Natural killer cell treated with Interleukin-12 subunit alpha and Interleukin-12 subunit beta and Interleukin-15 and Interleukin-18, amount 100 ng/mL, for 72 hours (primary cell): ENCODE data around the gene C12orf42. TPM values are rescaled to one million over a fixed set of nuclear protein-coding genes. Genes with fewer than 3 reads are reported as not detected.

Experiments
- ATAC-seq, 2 donors: fragments of 150-1000 bp; cut with Tn5 transposase in 1 of 2; sonication (Bioruptor Pico), chemical (Tn5 transposase) in 1 of 2; 2 replicates each; pipeline ENCODE4 v1.10.0; 2021
- DNase-seq: peaks from one replicate; pipeline ENCODE4 v3.0.0; 2022; ENCODE audit warnings: low spot score
- H3K27ac Mint-ChIP-seq, 2 donors: 1 replicate in 1 of 2; 2 replicates in 1 of 2; pipeline ENCODE4 v1.8.0; 2022; ENCODE audit warnings: mixed read lengths in 2 of 2, mild to moderate bottlenecking in 1 of 2, moderate library complexity in 1 of 2
- H3K27me3 Mint-ChIP-seq, 2 donors: 1 replicate in 1 of 2; 2 replicates in 1 of 2; pipeline ENCODE4 v1.8.0; 2022; ENCODE audit warnings: mixed read lengths in 2 of 2
- H3K36me3 Mint-ChIP-seq: one replicate; pipeline ENCODE4 v1.8.0; 2022; ENCODE audit warnings: mixed read lengths
- H3K4me1 Mint-ChIP-seq, 2 donors: 1 replicate in 1 of 2; 2 replicates in 1 of 2; pipeline ENCODE4 v1.8.0; 2022; ENCODE audit warnings: low read depth in 2 of 2, mixed read lengths in 2 of 2, mild to moderate bottlenecking in 1 of 2
- H3K4me3 Mint-ChIP-seq: one replicate; pipeline ENCODE4 v1.8.0; 2022; ENCODE audit warnings: mixed read lengths
- H3K9me3 Mint-ChIP-seq: 2 replicates; pipeline ENCODE4 v1.8.0; 2022; ENCODE audit warnings: mixed read lengths
- total RNA-seq, 2 donors: library from RNA; stranded (reverse); gene quantifications; one replicate each; pipeline ENCODE4 v1.2.3, GENCODE V29; 2022

Gene C12orf42
- total RNA-seq, 2 donors from 2014 or later = not detected

DNA sequence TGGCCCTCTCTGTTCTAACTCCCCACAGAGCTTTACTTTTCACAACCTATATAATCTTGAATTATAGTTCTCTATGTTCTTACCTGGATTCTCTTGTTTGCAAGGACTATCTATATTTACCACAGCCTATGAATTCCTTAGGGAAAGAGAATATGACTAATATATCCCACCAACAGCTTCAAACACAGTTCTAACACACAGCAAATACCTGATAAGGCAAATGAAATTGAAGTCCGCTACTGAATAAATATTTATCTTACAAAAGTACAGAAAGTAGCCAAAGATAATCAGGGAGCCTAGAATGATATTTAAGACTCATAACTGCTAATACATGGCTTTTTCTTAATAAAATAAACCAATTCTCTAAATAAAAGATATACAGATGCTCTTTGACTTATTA is 165.1 kb downstream of the C12orf42 start:
- H3K4me3 Mint-ChIP-seq = no peak overlapping the region

DNA sequence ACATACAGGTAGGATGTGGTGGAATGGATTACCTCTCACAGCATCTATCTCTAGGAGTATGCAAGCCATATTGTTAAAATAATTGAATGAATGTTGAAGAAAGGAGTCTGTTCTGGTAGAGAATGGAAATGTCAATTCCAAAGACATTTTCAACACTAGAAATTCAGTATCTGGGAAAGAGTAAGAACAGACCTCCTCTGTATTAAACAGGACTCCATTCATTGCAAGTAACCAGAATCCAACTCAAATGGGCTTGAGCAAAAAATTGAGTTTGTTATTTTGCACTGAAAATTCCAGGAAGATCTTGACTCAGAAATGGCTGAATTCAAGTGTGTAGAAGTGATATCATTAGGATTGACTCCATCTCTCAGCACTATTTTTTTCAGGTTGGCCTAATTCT is 168.1 kb downstream of the C12orf42 start:
- ATAC-seq = no peak
- no peak overlapping the region for H3K27ac Mint-ChIP-seq
- H3K27me3 Mint-ChIP-seq = no peaks in the 10 kb centered on the region

More for the DNA sequence above, 165.1 kb downstream of the C12orf42 start:
- DNase-seq (no peak), ATAC-seq (no peak)
- no peaks in the 10 kb centered on the region for H3K36me3 Mint-ChIP-seq
- H3K27ac Mint-ChIP-seq = no peak overlapping the region
- peaks cover 9% of the 10 kb centered on the region for H3K9me3 Mint-ChIP-seq
- H3K4me1 Mint-ChIP-seq = no peaks in the 10 kb centered on the region
- H3K27me3 Mint-ChIP-seq = no peaks in the 10 kb centered on the region

DNA sequence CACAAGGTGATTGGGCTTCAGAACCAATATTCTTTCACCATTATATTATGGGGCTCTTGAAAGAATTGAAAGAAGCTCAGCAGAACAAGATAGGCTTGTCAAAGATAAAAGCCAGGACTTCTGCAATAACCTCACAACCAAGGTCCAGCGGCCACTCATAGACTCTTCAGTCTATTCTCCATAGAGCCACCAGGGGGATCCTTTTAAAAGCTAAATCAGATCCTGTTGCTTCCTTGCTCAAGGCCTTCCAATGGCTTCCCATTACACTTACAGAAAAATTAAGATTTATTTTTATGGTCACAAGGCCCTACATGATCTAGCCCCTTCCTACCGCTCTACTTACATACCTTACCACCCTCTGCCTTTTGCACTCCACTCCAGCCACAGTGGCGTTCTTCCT is 169.6 kb downstream of the C12orf42 start:
- no peak overlapping the region for H3K27ac Mint-ChIP-seq
- H3K4me3 Mint-ChIP-seq = no peak overlapping the region
- H3K9me3 Mint-ChIP-seq = peaks cover 13% of the 10 kb centered on the region
- no peaks in the 10 kb centered on the region for H3K27me3 Mint-ChIP-seq
- H3K36me3 Mint-ChIP-seq = no peaks in the 10 kb centered on the region
- ATAC-seq = no peak
- H3K4me1 Mint-ChIP-seq = no peaks in the 10 kb centered on the region
- no peak for DNase-seq

More for the DNA sequence above, 168.1 kb downstream of the C12orf42 start:
- Mint-ChIP-seq H3K4me3 (no peak overlapping the region), H3K9me3 (peaks cover 14% of the 10 kb centered on the region), H3K36me3 (no peaks in the 10 kb centered on the region), H3K4me1 (no peaks in the 10 kb centered on the region)
- no peak for DNase-seq

DNA sequence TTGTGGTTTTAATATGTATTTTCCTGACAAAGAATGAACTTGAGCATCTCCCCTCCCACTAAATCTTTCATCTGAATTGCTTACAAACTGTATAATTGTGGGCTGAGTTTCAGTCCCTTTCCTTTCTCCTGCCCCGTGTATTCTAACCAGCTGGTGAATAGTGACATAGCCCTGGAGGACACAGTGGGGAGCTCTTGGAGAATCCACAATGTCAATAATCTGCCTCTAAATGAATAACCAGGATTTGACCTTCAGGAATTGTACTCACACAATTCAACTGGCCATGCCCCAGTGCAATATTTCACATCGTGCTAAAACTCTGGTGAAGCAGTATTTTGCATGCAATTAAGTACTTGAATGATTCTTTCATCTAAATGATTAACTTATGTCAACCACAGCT is 177.2 kb downstream of the C12orf42 start:
- Mint-ChIP-seq H3K36me3 (no peaks in the 10 kb centered on the region), H3K27me3 (peaks cover 0 to 4% of the 10 kb centered on the region in 2 donors), H3K4me3 (no peak overlapping the region), H3K4me1 (peaks cover 0 to 4% of the 10 kb centered on the region in 2 donors), H3K27ac (no peak overlapping the region), H3K9me3 (peaks cover 17% of the 10 kb centered on the region)
- DNase-seq = no peak
- no peak for ATAC-seq

DNA sequence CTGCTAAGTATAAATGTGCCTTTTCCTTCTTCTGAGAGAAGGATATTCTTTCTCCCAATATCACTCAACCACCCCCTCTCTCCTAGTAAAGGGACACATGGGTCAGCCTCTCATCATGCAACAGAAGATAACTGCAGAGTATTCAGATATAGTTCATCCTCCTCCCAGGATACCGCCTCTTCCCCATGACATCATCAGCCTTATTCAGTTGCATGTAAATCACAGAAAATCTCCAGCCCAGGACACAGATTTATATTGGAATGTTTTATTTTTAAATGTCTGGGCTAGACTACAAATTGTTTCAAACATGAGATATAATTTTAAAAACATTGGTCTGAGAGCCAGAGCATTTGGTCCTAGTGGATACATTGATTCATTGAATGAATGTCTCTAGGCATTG is 178.5 kb downstream of the C12orf42 start:
- H3K27ac Mint-ChIP-seq = no peak overlapping the region
- H3K27me3 Mint-ChIP-seq = peaks cover 0 to 4% of the 10 kb centered on the region in 2 donors
- no peaks in the 10 kb centered on the region for H3K36me3 Mint-ChIP-seq
- ATAC-seq (no peak), DNase-seq (no peak)
- no peak overlapping the region for H3K4me3 Mint-ChIP-seq
- peaks cover 0 to 4% of the 10 kb centered on the region in 2 donors for H3K4me1 Mint-ChIP-seq
- H3K9me3 Mint-ChIP-seq = peaks cover 17% of the 10 kb centered on the region

GRCh38 chr12:103314786-103315185 is 181.0 kb downstream of the C12orf42 start:
- Mint-ChIP-seq H3K4me1 (peaks cover 0 to 4% of the 10 kb centered on the region in 2 donors), H3K27ac (no peak overlapping the region), H3K36me3 (no peaks in the 10 kb centered on the region), H3K9me3 (peaks cover 21% of the 10 kb centered on the region), H3K27me3 (peaks cover 0 to 4% of the 10 kb centered on the region in 2 donors), H3K4me3 (no peak overlapping the region)
- no peak for ATAC-seq
- no peak for DNase-seq

- Mint-ChIP-seq H3K9me3 (peaks cover 21% of the 10 kb centered on the region), H3K4me3 (no peak overlapping the region), H3K36me3 (no peaks in the 10 kb centered on the region), H3K27me3 (peaks cover 0 to 4% of the 10 kb centered on the region in 2 donors), H3K27ac (no peak overlapping the region), H3K4me1 (peaks cover 0 to 4% of the 10 kb centered on the region in 2 donors)
- no peak for DNase-seq
- ATAC-seq = no peak
Observed at GRCh38 chr12:103313894-103314293, 181.9 kb downstream of the C12orf42 start.

DNA sequence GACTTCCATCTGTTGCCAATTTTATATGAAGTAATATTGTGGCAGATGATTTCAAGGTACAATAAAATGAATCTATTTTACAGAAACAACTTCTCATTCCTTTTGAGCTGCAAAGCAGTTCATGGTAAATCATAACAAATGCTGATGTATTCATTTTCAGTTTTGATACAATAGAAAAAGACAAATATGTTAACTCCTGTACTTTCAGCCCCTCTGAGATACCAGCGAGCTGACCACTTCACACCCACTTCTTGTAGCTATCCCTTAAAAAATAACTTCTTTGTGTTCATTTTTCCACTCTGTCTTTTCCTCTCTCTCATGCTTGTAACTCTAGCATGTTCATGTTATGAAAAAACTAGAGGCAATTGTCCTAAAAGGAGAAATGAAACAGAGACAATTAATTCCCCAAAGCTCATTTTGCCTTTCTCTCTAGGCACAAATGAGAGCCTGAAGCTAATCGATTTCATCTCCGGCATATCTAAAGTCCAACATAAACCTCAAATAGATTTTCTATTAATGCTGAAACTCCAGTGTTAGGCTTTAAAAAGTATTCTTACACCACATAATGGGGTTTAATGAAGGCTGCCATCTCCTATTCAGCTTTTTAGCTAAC is 182.9 kb downstream of the C12orf42 start:
- no peak for ATAC-seq
- Mint-ChIP-seq H3K4me3 (no peak overlapping the region), H3K36me3 (no peaks in the 10 kb centered on the region), H3K9me3 (peaks cover 25% of the 10 kb centered on the region), H3K27ac (no peak overlapping the region), H3K27me3 (peaks cover 0 to 4% of the 10 kb centered on the region in 2 donors), H3K4me1 (peaks cover 0 to 4% of the 10 kb centered on the region in 2 donors)
- no peak for DNase-seq

GRCh38 chr12:103310546-103311270 is 185.1 kb downstream of the C12orf42 start:
- ATAC-seq (no peak), DNase-seq (no peak)
- peaks cover 23% of the 10 kb centered on the region for H3K9me3 Mint-ChIP-seq
- H3K27ac Mint-ChIP-seq = no peak overlapping the region
- peaks cover 0 to 4% of the 10 kb centered on the region in 2 donors for H3K27me3 Mint-ChIP-seq
- peaks cover 0 to 4% of the 10 kb centered on the region in 2 donors for H3K4me1 Mint-ChIP-seq
- no peaks in the 10 kb centered on the region for H3K36me3 Mint-ChIP-seq
- no peak overlapping the region for H3K4me3 Mint-ChIP-seq

GRCh38 chr12:103308396-103308795 is 187.4 kb downstream of the C12orf42 start:
- Mint-ChIP-seq H3K27me3 (no peaks in the 10 kb centered on the region), H3K4me3 (no peak overlapping the region)
- ATAC-seq = no peak

DNA sequence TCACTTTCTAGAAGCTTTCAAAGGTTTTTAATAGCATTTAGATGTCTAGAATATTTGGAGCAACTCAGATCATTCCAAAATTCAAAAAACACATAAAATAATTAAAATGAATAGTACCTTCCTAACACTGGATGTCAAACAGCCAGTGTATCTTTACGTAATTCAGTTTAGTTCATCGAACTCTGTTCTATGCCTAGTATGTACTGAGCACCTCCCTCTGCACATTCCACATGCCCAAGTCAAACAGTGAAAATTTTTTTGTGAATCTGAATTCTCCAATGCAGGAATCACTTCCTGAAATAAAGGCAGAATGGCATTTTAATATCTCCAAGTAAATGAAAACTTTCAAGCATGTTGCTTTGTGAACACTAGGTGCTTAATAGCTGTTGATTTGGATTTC is 192.3 kb downstream of the C12orf42 start:
- no peak overlapping the region for H3K27ac Mint-ChIP-seq
- H3K9me3 Mint-ChIP-seq = peaks cover 9% of the 10 kb centered on the region
- no peaks in the 10 kb centered on the region for H3K4me1 Mint-ChIP-seq
- H3K4me3 Mint-ChIP-seq = no peak overlapping the region
- DNase-seq (no peak), ATAC-seq (no peak)
- peaks cover 3 to 7% of the 10 kb centered on the region in 2 donors for H3K27me3 Mint-ChIP-seq
- no peaks in the 10 kb centered on the region for H3K36me3 Mint-ChIP-seq

More at GRCh38 chr12:103308396-103308795, 187.4 kb downstream of the C12orf42 start:
- Mint-ChIP-seq H3K36me3 (no peaks in the 10 kb centered on the region), H3K4me1 (no peaks in the 10 kb centered on the region), H3K9me3 (peaks cover 15% of the 10 kb centered on the region), H3K27ac (no peak overlapping the region)
- DNase-seq = no peak

DNA sequence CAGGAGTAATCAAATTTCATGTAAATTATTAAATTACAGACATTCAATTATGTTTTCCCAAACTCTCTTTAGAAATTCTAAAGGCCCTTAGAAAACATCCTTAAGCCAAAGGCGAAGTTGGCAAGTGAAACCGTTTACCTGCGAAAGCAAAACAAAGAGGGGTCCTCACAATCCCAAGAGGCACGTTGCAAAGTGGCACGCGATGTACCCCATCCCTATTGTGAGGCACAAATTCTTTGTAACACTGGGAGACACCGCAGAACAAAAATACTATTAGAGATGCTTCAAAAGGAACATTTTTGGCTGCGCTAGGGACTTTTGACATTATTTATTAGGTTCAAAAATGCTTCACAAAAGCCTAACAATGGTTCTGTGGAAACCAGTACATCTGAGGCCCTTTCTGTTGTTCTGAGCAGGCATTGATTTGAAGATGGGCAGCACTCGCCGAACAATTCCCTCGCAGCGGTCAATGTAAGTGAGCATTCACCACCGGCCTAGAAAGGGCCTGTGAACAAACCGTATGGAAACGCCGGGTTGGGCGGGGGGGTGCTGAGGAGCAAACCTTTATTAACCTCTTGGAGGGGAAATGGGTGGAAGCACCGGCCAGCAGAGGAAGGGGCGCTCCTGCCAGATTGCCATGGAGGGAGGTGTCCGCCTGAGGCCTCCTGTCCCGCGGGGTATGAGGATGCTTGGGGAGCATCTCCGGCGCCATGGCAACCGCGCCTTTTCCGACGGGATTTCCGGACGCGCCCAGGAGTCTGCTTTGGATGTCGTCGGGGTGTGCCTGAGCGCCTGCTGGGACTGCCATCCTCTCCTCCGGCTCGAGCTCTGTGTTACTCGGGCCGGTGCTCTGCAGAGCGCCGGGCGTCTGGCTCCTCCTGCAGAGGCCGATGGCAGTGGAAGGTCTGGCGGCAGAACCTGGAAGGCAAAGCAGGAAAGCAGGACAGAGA is 193.9 kb downstream of the C12orf42 start:
- no peaks in the 10 kb centered on the region for H3K4me1 Mint-ChIP-seq
- no peak overlapping the region for H3K27ac Mint-ChIP-seq
- H3K9me3 Mint-ChIP-seq = peaks cover 6% of the 10 kb centered on the region

GRCh38 chr12:103288016-103288415 is 207.8 kb downstream of the C12orf42 start:
- peaks cover 14% of the 10 kb centered on the region for H3K9me3 Mint-ChIP-seq
- H3K27ac Mint-ChIP-seq = no peak overlapping the region
- no peaks in the 10 kb centered on the region for H3K27me3 Mint-ChIP-seq
- no peak for ATAC-seq
- no peak for DNase-seq
- H3K36me3 Mint-ChIP-seq = no peaks in the 10 kb centered on the region
- H3K4me1 Mint-ChIP-seq = no peaks in the 10 kb centered on the region
- H3K4me3 Mint-ChIP-seq = no peak overlapping the region

More for the DNA sequence above, 193.9 kb downstream of the C12orf42 start:
- ATAC-seq (no peak), DNase-seq (no peak)
- H3K27me3 Mint-ChIP-seq = peaks cover 3 to 7% of the 10 kb centered on the region in 2 donors
- no peaks in the 10 kb centered on the region for H3K36me3 Mint-ChIP-seq
- H3K4me3 Mint-ChIP-seq = no peak overlapping the region
